Astrocyte of the cerebellum (primary cell): ENCODE data around the gene DOCK2.

ENCODE experiments used
- DNase-seq: peaks from one replicate; pipeline ENCODE4 v3.0.0-alpha.2; 2011; ENCODE audit warnings: low read depth
- H3K4me3 ChIP-seq: 2 replicates; pipeline ENCODE4 v1.5.1; 2011; ENCODE audit warnings: mild to moderate bottlenecking, low read depth, low read length, moderate library complexity
- CTCF ChIP-seq: IDR thresholded peaks from 2 replicates; pipeline ENCODE4 v1.5.1; 2012; ENCODE audit warnings: low read length, low read depth, moderate library complexity, mild to moderate bottlenecking; ENCODE audit errors: missing control alignments
- in situ Hi-C: cut with HindIII; loops from 2 replicates; pipeline ENCODE4 v1.10.0; 2017; ENCODE audit warnings: low sequenced_read_pairs

Gene DOCK2

GRCh38 chr5:169880012-169880663 is 243.1 kb downstream of the DOCK2 start:
- in situ Hi-C loops, result no loop called here
- TF ChIP-seq CTCF, result no peak
- no peak overlapping the region for H3K4me3 ChIP-seq
- no peak for DNase-seq

- DNase-seq, result no peak
- TF ChIP-seq CTCF, result no peak
- no peak overlapping the region for H3K4me3 ChIP-seq
- in situ Hi-C loops, result no loop called here
Measured at GRCh38 chr5:169880785-169881184, 243.7 kb downstream of the DOCK2 start.

- no peak overlapping the region for H3K4me3 ChIP-seq
- in situ Hi-C loops, result no loop called here
- DNase-seq, result no peak
- TF ChIP-seq CTCF, result no peak
Measured at GRCh38 chr5:169881702-169882303, 244.7 kb downstream of the DOCK2 start.

- no peak for TF ChIP-seq CTCF
- DNase-seq, result no peak
- in situ Hi-C loops, result no loop called here
- no peak overlapping the region for H3K4me3 ChIP-seq
Measured at GRCh38 chr5:169886033-169886432, 249.0 kb downstream of the DOCK2 start.

GRCh38 chr5:169886677-169887076 is 249.6 kb downstream of the DOCK2 start:
- DNase-seq, result no peak
- in situ Hi-C loops, result no loop called here
- no peak overlapping the region for H3K4me3 ChIP-seq
- TF ChIP-seq CTCF, result no peak

GRCh38 chr5:169889572-169889971 is 252.5 kb downstream of the DOCK2 start:
- no peak for TF ChIP-seq CTCF
- no peak for DNase-seq
- no peak overlapping the region for H3K4me3 ChIP-seq
- in situ Hi-C loops, result no loop called here
